HG02678 (cell line): ENCODE measurements around the gene PNPLA7.
"Not testable (repeated sequence)": the region's sequence is repeated elsewhere in the genome, so short reads cannot be mapped to it uniquely, and the experiment has no call there.

Experiments used
- ATAC-seq: cut with Tn5 transposase; IDR thresholded peaks from one replicate; pipeline ENCODE4 v1.9.1; 2021; ENCODE audit warnings: mild to moderate bottlenecking, moderate library complexity; ENCODE audit not compliant: unreplicated experiment

PNPLA7 gene

GRCh38 chr9:137516144-137516917, 33.9 kb downstream of the PNPLA7 start:
- no peak for ATAC-seq

- no peak for ATAC-seq
Measured at GRCh38 chr9:137515338-137515724, 34.9 kb downstream of the PNPLA7 start.

GRCh38 chr9:137514691-137515337, 35.4 kb downstream of the PNPLA7 start:
- ATAC-seq: no peak

- ATAC-seq: not testable (repeated sequence)
Measured at GRCh38 chr9:137513801-137514570, 36.2 kb downstream of the PNPLA7 start.

GRCh38 chr9:137513136-137513535, 37.1 kb downstream of the PNPLA7 start:
- ATAC-seq: not testable (repeated sequence)

- no peak for ATAC-seq
Measured at GRCh38 chr9:137511758-137512463, 38.3 kb downstream of the PNPLA7 start.

GRCh38 chr9:137511126-137511525, 39.1 kb downstream of the PNPLA7 start:
- not testable (repeated sequence) for ATAC-seq

- no peak for ATAC-seq
Measured at GRCh38 chr9:137509198-137509597, 41.0 kb downstream of the PNPLA7 start.

- no peak for ATAC-seq
Measured at GRCh38 chr9:137506702-137507171, 43.5 kb downstream of the PNPLA7 start.

- ATAC-seq: no peak
Measured at GRCh38 chr9:137506274-137506673, 43.9 kb downstream of the PNPLA7 start.

- no peak for ATAC-seq
Measured at GRCh38 chr9:137505421-137506140, 44.6 kb downstream of the PNPLA7 start.

GRCh38 chr9:137504432-137504777, 45.8 kb downstream of the PNPLA7 start:
- no peak for ATAC-seq

GRCh38 chr9:137502008-137502911, 47.9 kb downstream of the PNPLA7 start:
- ATAC-seq: no peak

- ATAC-seq: no peak
Measured at GRCh38 chr9:137501457-137501856, 48.7 kb downstream of the PNPLA7 start.

- no peak for ATAC-seq
Measured at GRCh38 chr9:137500666-137501397, 49.4 kb downstream of the PNPLA7 start.

- ATAC-seq: no peak
Measured at GRCh38 chr9:137499858-137500661, 50.1 kb downstream of the PNPLA7 start.

GRCh38 chr9:137499416-137499815, 50.8 kb downstream of the PNPLA7 start:
- no peak for ATAC-seq

- ATAC-seq: no peak
Measured at GRCh38 chr9:137498720-137499150, 51.5 kb downstream of the PNPLA7 start.
